PC-9 (cell line): ENCODE results near the gene TBX3. TPM values are rescaled to one million over a fixed set of nuclear protein-coding genes. Genes with fewer than 3 reads are reported as not detected.

ENCODE experiments used
- BruUV-seq: library from RNA; stranded (reverse); fragments of 400-500 nt; replicated peaks from 2 replicates; lab custom pipeline; 2021; lab: Mats Ljungman, UMichigan
- CTCF ChIA-PET: fragments of 300-600 bp; sonication (Branson Sonifier 250); formaldehyde crosslinking; loops from one replicate; lab custom pipeline; 2022; ENCODE audit warnings: antibody characterized with exemption; lab: Charles Lee
- POLR2A ChIA-PET: fragments of 300-600 bp; sonication (Branson Sonifier 250); formaldehyde crosslinking; loops from one replicate; lab custom pipeline; 2022; ENCODE audit warnings: antibody characterized with exemption; ENCODE audit not compliant: unreplicated experiment; lab: Charles Lee
- DNase-seq, 2 experiments: peaks; one replicate each; pipeline versions ENCODE4 v3.0.0 to v3.0.0-alpha.2; 2015 to 2022; ENCODE audit warnings: mixed read lengths in 1 of 2
- H2AFZ ChIP-seq: fragments of 200-600 bp; sonication (generic); 2 replicates; pipeline ENCODE4 v1.8.1; 2017; ENCODE audit warnings: antibody characterized with exemption
- H3F3A ChIP-seq: fragments of 200-600 bp; sonication (generic); 2 replicates; pipeline ENCODE4 v1.8.1; 2017; ENCODE audit warnings: antibody characterized with exemption, mild to moderate bottlenecking, low read depth; ENCODE audit not compliant: insufficient read depth
- H3K27ac ChIP-seq: fragments of 200-600 bp; sonication (generic); 2 replicates; pipeline ENCODE4 v1.6.1; 2016; ENCODE audit warnings: mixed run types
- H3K27me3 ChIP-seq: fragments of 200-600 bp; sonication (generic); 2 replicates; pipeline ENCODE4 v1.6.1; 2016; ENCODE audit warnings: low read depth, mixed run types; ENCODE audit not compliant: insufficient read depth
- H3K36me3 ChIP-seq: fragments of 200-600 bp; sonication (generic); 2 replicates; pipeline ENCODE4 v1.6.1; 2016; ENCODE audit warnings: low read depth, mixed run types
- H3K4me1 ChIP-seq: fragments of 200-600 bp; sonication (generic); replicated peaks from 2 replicates; pipeline ENCODE4 v1.6.1; 2016; ENCODE audit warnings: mixed run types; ENCODE audit not compliant: insufficient read depth
- H3K4me2 ChIP-seq: fragments of 200-600 bp; sonication (generic); 2 replicates; pipeline ENCODE4 v1.6.1; 2017; ENCODE audit warnings: mixed run types
- H3K4me3 ChIP-seq: fragments of 200-600 bp; sonication (generic); 2 replicates; pipeline ENCODE4 v1.6.1; 2016; ENCODE audit warnings: mixed run types
- H3K79me2 ChIP-seq: fragments of 200-600 bp; sonication (generic); 2 replicates; pipeline ENCODE4 v1.6.1; 2017; ENCODE audit warnings: low read depth, mixed run types
- H3K9me2 ChIP-seq: fragments of 200-600 bp; sonication (generic); 2 replicates; pipeline ENCODE4 v1.8.1; 2017; ENCODE audit warnings: mild to moderate bottlenecking; ENCODE audit not compliant: insufficient read depth
- H3K9me3 ChIP-seq: fragments of 200-600 bp; sonication (generic); 2 replicates; pipeline ENCODE4 v1.8.1; 2016; ENCODE audit warnings: low read depth; ENCODE audit not compliant: insufficient read depth
- H4K20me1 ChIP-seq: fragments of 200-600 bp; sonication (generic); 2 replicates; pipeline ENCODE4 v1.8.1; 2017; ENCODE audit not compliant: insufficient read depth
- EZH2 ChIP-seq: fragments of 200-600 bp; sonication (generic); IDR thresholded peaks from 2 replicates; pipeline ENCODE4 v1.8.0; 2017; ENCODE audit warnings: antibody characterized with exemption, low read depth
- intact Hi-C: fragments of 100-400 bp; cut with micrococcal nuclease; formaldehyde crosslinking; loops from one replicate; pipeline ENCODE4 v1.10.0; 2022; ENCODE audit not compliant: unreplicated experiment
- total RNA-seq: library from RNA; stranded (reverse); gene quantifications from 2 replicates; pipeline ENCODE4 v1.2.3, GENCODE V29; 2021
- TF ChIP-seq, protein P1 (sequence below): fragments of 200-600 bp; sonication (generic); conservative IDR thresholded peaks from 2 replicates; pipeline ENCODE4 v1.6.1; 2017; ENCODE audit warnings: mixed run types, antibody characterized with exemption, mild to moderate bottlenecking, moderate library complexity

The TBX3 gene
- total RNA-seq, 1 experiment from 2014 or later: not detected

- Histone ChIP-seq H3K27me3 (peaks cover 94% of the 10 kb centered on the region), H4K20me1 (no peaks in the 10 kb centered on the region), H3K79me2 (no peaks in the 10 kb centered on the region), H3K4me3 (no peak overlapping the region), H3K4me2 (no peak overlapping the region), H3F3A (no peaks in the 10 kb centered on the region), H3K36me3 (no peaks in the 10 kb centered on the region), H3K27ac (no peak overlapping the region), H3K9me3 (no peaks in the 10 kb centered on the region), H3K9me2 (no peaks in the 10 kb centered on the region), H2AFZ (no peak overlapping the region), H3K4me1 (no peaks in the 10 kb centered on the region)
- no TSS peak for BruUV-seq
- ChIA-PET CTCF (interaction anchor here (0.5 kb wide), 1 partner anchor 12 kb away, joined by 7 read pairs; no protein-coding TSS in a partner anchor), POLR2A (no interaction called here)
- intact Hi-C loops: no loop called here
- no peak for DNase-seq
- TF ChIP-seq EZH2: no peak
- TF ChIP-seq, protein P1, sequence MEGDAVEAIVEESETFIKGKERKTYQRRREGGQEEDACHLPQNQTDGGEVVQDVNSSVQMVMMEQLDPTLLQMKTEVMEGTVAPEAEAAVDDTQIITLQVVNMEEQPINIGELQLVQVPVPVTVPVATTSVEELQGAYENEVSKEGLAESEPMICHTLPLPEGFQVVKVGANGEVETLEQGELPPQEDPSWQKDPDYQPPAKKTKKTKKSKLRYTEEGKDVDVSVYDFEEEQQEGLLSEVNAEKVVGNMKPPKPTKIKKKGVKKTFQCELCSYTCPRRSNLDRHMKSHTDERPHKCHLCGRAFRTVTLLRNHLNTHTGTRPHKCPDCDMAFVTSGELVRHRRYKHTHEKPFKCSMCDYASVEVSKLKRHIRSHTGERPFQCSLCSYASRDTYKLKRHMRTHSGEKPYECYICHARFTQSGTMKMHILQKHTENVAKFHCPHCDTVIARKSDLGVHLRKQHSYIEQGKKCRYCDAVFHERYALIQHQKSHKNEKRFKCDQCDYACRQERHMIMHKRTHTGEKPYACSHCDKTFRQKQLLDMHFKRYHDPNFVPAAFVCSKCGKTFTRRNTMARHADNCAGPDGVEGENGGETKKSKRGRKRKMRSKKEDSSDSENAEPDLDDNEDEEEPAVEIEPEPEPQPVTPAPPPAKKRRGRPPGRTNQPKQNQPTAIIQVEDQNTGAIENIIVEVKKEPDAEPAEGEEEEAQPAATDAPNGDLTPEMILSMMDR: no peak
Observed at GRCh38 chr12:114691196-114691595, 7.2 kb upstream of the TBX3 start.

DNA sequence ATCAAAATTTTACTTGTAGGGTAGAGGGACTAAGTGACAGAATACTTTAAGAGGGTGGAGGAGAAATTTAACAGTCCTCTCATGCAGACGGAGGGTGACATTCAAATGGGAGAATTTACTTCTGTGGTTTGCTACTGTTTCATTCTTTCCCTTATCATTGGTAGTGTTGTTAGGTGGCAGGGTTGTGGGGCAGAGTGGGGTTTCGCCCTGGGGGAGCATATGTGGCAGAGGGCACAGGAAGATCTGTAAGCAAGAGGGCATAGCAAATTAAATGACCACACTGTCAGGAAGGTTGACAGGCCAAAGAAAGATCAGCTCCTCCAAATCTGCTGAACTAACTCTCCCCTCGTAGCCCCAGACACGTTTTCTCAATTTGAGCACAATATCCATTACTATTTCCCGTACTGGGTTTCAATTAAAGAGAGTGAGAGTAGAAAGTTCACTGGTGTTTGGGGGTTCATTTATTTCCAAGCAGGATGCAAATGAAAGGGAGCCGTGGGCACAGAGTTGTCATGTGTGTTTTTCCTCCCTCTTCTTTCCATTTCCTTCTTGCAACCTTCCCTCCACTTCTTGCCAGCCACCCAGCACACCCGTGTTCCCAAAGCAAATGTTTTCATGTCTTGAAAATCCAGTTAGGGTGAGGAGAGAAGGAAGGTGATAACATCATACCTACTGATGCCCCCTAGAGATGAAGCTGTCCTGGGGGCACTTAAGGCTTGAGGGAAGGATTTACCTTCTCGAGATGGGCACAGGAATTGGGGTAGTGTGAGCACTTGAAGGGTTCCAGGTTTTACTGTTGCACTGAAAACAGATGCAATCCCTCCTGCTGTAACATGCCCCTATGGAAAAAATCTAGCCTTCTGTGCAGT is 6.5 kb upstream of the TBX3 start:
- CTCF ChIA-PET: interaction anchor here (0.5 kb wide), 1 partner anchor 13 kb away, joined by 7 read pairs; no protein-coding TSS in a partner anchor
- H3K4me2 ChIP-seq: no peak overlapping the region

DNA sequence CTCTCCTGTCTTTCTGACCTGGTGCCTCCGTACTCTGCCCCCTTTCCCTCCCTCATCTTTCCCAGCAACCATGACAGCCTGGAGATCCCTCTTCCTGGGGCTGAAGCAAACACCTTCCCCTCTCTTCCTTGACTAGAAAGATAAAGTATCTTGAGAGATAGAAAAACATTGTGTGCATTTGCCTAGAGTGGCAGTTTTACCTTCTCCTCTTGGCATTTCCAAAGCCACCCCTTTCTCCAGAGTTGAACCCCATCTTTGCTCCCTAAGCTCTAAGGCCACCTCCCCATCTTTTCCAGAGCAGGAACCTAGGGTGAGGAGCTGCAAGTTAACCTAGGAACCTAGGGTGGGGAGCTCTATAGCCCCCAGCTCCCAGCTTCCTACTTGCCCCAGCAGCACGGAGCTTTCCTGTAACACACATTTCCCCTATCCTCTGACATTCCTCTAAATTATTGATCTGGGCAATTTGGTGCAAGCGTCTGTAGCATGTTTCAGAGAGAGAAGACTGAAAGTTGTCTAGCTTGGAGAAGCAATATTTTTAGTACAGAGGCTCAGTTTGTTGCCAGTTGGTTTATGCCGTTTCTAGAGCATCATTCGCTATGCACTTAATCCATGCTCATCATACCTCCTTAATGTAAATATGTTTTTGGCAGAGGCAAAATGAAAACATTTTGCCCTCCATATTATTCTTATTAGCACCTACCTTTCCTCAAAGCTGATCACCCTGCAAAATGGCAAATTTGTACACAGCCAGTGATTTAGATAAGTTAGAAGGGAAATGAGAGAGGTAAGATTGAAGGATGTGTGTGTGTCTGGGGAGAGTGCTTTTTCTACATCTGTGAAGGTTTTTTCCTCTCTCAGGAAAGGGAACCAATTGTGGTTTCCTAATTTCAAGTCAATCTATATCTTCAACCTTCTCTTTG is 5.4 kb upstream of the TBX3 start:
- Histone ChIP-seq H3F3A (no peaks in the 10 kb centered on the region), H4K20me1 (no peaks in the 10 kb centered on the region), H2AFZ (no peak overlapping the region), H3K79me2 (no peaks in the 10 kb centered on the region), H3K27ac (no peak overlapping the region), H3K9me3 (no peaks in the 10 kb centered on the region), H3K4me3 (no peak overlapping the region), H3K9me2 (no peaks in the 10 kb centered on the region), H3K36me3 (no peaks in the 10 kb centered on the region), H3K4me2 (no peak overlapping the region), H3K4me1 (no peaks in the 10 kb centered on the region), H3K27me3 (peaks cover 90% of the 10 kb centered on the region)
- no TSS peak for BruUV-seq
- ChIA-PET CTCF (no interaction called here), POLR2A (no interaction called here)
- DNase-seq: no peak
- TF ChIP-seq EZH2: no peak
- intact Hi-C loops: no loop called here

More for the DNA sequence above, 6.5 kb upstream of the TBX3 start:
- DNase-seq: no peak
- H2AFZ ChIP-seq: no peak overlapping the region
- no peaks in the 10 kb centered on the region for H3K36me3 ChIP-seq
- H3K27me3 ChIP-seq: peaks cover 94% of the 10 kb centered on the region
- POLR2A ChIA-PET: no interaction called here
- H3K4me1 ChIP-seq: no peaks in the 10 kb centered on the region
- TF ChIP-seq EZH2: no peak
- TF ChIP-seq, protein P1: no peak
- BruUV-seq: no TSS peak
- H3K79me2 ChIP-seq: no peaks in the 10 kb centered on the region
- H4K20me1 ChIP-seq: no peaks in the 10 kb centered on the region
- no peaks in the 10 kb centered on the region for H3K9me2 ChIP-seq
- H3K9me3 ChIP-seq: no peaks in the 10 kb centered on the region
- no peak overlapping the region for H3K4me3 ChIP-seq
- intact Hi-C loops: no loop called here
- H3K27ac ChIP-seq: no peak overlapping the region
- H3F3A ChIP-seq: no peaks in the 10 kb centered on the region
